ENCODE results near the gene ZCCHC17. TPM values are rescaled to one million over a fixed set of nuclear protein-coding genes. Genes with fewer than 3 reads are reported as not detected.

Gene ZCCHC17
- total RNA-seq, 1 experiment from 2014 or later = 42.0 TPM

DNA sequence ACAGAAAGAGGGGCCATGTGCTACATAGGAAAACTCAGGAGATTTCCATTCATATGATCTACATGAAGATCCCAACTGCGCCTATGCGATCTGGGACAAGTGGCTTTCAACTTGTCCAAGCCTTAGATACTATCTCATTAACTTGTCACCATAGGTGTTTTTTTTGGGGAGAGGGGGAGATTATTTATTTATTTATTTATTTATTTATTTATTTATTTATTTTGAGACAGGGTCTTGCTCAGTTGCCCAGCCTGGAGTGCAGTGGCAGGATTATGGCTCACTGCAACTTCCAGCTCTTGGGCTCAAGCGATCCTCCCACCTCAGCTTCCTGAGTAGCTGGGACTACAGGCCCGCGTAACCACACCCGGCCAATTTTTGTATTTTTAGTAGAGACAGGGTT, 64.8 kb downstream of the ZCCHC17 start:
- no peak overlapping the region for H3K4me3 Mint-ChIP-seq
- POLR2A ChIA-PET = no interaction called here
- no peaks in the 10 kb centered on the region for H3K27me3 Mint-ChIP-seq (ENCODE audit: low read depth)
- peaks cover 17% of the 10 kb centered on the region for H3K4me1 Mint-ChIP-seq
- CTCF ChIA-PET = interaction anchor here (0.6 to 1.5 kb wide), 2 partner anchors 60 to 806 kb away, joined by 3 to 5 read pairs; no protein-coding TSS in a partner anchor
- DNase-seq (ENCODE audit: low spot score) (no peak), ATAC-seq (no peak)
- no peak overlapping the region for H3K27ac Mint-ChIP-seq
- no peaks in the 10 kb centered on the region for H3K9me3 Mint-ChIP-seq
- H3K36me3 Mint-ChIP-seq = peaks cover 29% of the 10 kb centered on the region
- no peak for TF ChIP-seq OVOL2 (CRISPR knock-in tag; IDR thresholded peaks at IDR 0.05; ENCODE audit: borderline replicate concordance)
- no peak for TF ChIP-seq ZNF138 (CRISPR knock-in tag; conservative IDR thresholded peaks at IDR 0.05)
- no peak for TF ChIP-seq GRHL2 (CRISPR knock-in tag; IDR thresholded peaks at IDR 0.05; ENCODE audit: insufficient replicate concordance, severe bottlenecking)
- no peak for TF ChIP-seq KAT7 (CRISPR knock-in tag; IDR thresholded peaks at IDR 0.05; ENCODE audit: borderline replicate concordance)
- TF ChIP-seq, protein P1, sequence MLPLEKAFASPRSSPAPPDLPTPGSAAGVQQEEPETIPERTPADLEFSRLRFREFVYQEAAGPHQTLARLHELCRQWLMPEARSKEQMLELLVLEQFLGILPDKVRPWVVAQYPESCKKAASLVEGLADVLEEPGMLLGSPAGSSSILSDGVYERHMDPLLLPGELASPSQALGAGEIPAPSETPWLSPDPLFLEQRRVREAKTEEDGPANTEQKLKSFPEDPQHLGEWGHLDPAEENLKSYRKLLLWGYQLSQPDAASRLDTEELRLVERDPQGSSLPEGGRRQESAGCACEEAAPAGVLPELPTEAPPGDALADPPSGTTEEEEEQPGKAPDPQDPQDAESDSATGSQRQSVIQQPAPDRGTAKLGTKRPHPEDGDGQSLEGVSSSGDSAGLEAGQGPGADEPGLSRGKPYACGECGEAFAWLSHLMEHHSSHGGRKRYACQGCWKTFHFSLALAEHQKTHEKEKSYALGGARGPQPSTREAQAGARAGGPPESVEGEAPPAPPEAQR (CRISPR knock-in tag; IDR thresholded peaks at IDR 0.05) = no peak
- TF ChIP-seq, protein P2, sequence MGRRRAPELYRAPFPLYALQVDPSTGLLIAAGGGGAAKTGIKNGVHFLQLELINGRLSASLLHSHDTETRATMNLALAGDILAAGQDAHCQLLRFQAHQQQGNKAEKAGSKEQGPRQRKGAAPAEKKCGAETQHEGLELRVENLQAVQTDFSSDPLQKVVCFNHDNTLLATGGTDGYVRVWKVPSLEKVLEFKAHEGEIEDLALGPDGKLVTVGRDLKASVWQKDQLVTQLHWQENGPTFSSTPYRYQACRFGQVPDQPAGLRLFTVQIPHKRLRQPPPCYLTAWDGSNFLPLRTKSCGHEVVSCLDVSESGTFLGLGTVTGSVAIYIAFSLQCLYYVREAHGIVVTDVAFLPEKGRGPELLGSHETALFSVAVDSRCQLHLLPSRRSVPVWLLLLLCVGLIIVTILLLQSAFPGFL (CRISPR knock-in tag; IDR thresholded peaks at IDR 0.05; ENCODE audit: borderline replicate concordance) = no peak
- TF ChIP-seq, protein P3, sequence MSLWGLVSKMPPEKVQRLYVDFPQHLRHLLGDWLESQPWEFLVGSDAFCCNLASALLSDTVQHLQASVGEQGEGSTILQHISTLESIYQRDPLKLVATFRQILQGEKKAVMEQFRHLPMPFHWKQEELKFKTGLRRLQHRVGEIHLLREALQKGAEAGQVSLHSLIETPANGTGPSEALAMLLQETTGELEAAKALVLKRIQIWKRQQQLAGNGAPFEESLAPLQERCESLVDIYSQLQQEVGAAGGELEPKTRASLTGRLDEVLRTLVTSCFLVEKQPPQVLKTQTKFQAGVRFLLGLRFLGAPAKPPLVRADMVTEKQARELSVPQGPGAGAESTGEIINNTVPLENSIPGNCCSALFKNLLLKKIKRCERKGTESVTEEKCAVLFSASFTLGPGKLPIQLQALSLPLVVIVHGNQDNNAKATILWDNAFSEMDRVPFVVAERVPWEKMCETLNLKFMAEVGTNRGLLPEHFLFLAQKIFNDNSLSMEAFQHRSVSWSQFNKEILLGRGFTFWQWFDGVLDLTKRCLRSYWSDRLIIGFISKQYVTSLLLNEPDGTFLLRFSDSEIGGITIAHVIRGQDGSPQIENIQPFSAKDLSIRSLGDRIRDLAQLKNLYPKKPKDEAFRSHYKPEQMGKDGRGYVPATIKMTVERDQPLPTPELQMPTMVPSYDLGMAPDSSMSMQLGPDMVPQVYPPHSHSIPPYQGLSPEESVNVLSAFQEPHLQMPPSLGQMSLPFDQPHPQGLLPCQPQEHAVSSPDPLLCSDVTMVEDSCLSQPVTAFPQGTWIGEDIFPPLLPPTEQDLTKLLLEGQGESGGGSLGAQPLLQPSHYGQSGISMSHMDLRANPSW (CRISPR knock-in tag; conservative IDR thresholded peaks at IDR 0.05; ENCODE audit: low read depth) = no peak
- TF ChIP-seq ZNF232 (CRISPR knock-in tag; IDR thresholded peaks at IDR 0.05) = no peak
- no peak for TF ChIP-seq FOXJ3 (CRISPR knock-in tag; IDR thresholded peaks at IDR 0.05; ENCODE audit: borderline replicate concordance)

DNA sequence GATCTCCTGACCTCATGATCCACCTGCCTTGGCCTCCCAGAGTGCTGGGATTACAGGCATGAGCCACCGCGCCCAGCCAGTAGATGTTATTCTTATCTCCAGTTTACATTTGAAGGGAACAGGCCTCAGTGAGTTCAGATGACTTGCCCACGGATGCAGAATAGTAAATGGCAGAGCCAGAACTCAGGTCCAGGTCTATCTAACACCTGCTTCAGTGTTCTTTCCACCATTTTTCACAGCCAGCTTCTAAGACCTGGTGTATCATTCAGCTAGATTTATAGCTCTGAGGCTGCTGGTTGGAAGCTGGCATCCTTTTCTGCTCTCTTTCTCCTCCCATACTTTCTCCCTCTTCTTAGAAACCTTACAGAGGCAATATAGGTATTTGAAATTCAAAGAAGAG, 65.2 kb downstream of the ZCCHC17 start:
- ATAC-seq = no peak
- ChIA-PET POLR2A (no interaction called here), CTCF (interaction anchor here (1.8 kb wide), 1 partner anchor 60 kb away, joined by 4 read pairs; no protein-coding TSS in a partner anchor)
- Mint-ChIP-seq H3K36me3 (peaks cover 29% of the 10 kb centered on the region), H3K27ac (no peak overlapping the region), H3K9me3 (no peaks in the 10 kb centered on the region), H3K4me3 (no peak overlapping the region), H3K4me1 (peaks cover 21% of the 10 kb centered on the region), H3K27me3 (ENCODE audit: low read depth) (no peaks in the 10 kb centered on the region)
- DNase-seq (ENCODE audit: low spot score) = no peak
- TF ChIP-seq, protein P4, sequence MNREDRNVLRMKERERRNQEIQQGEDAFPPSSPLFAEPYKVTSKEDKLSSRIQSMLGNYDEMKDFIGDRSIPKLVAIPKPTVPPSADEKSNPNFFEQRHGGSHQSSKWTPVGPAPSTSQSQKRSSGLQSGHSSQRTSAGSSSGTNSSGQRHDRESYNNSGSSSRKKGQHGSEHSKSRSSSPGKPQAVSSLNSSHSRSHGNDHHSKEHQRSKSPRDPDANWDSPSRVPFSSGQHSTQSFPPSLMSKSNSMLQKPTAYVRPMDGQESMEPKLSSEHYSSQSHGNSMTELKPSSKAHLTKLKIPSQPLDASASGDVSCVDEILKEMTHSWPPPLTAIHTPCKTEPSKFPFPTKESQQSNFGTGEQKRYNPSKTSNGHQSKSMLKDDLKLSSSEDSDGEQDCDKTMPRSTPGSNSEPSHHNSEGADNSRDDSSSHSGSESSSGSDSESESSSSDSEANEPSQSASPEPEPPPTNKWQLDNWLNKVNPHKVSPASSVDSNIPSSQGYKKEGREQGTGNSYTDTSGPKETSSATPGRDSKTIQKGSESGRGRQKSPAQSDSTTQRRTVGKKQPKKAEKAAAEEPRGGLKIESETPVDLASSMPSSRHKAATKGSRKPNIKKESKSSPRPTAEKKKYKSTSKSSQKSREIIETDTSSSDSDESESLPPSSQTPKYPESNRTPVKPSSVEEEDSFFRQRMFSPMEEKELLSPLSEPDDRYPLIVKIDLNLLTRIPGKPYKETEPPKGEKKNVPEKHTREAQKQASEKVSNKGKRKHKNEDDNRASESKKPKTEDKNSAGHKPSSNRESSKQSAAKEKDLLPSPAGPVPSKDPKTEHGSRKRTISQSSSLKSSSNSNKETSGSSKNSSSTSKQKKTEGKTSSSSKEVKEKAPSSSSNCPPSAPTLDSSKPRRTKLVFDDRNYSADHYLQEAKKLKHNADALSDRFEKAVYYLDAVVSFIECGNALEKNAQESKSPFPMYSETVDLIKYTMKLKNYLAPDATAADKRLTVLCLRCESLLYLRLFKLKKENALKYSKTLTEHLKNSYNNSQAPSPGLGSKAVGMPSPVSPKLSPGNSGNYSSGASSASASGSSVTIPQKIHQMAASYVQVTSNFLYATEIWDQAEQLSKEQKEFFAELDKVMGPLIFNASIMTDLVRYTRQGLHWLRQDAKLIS (CRISPR knock-in tag; IDR thresholded peaks at IDR 0.05; ENCODE audit: borderline replicate concordance) = no peak
- TF ChIP-seq, protein P5, sequence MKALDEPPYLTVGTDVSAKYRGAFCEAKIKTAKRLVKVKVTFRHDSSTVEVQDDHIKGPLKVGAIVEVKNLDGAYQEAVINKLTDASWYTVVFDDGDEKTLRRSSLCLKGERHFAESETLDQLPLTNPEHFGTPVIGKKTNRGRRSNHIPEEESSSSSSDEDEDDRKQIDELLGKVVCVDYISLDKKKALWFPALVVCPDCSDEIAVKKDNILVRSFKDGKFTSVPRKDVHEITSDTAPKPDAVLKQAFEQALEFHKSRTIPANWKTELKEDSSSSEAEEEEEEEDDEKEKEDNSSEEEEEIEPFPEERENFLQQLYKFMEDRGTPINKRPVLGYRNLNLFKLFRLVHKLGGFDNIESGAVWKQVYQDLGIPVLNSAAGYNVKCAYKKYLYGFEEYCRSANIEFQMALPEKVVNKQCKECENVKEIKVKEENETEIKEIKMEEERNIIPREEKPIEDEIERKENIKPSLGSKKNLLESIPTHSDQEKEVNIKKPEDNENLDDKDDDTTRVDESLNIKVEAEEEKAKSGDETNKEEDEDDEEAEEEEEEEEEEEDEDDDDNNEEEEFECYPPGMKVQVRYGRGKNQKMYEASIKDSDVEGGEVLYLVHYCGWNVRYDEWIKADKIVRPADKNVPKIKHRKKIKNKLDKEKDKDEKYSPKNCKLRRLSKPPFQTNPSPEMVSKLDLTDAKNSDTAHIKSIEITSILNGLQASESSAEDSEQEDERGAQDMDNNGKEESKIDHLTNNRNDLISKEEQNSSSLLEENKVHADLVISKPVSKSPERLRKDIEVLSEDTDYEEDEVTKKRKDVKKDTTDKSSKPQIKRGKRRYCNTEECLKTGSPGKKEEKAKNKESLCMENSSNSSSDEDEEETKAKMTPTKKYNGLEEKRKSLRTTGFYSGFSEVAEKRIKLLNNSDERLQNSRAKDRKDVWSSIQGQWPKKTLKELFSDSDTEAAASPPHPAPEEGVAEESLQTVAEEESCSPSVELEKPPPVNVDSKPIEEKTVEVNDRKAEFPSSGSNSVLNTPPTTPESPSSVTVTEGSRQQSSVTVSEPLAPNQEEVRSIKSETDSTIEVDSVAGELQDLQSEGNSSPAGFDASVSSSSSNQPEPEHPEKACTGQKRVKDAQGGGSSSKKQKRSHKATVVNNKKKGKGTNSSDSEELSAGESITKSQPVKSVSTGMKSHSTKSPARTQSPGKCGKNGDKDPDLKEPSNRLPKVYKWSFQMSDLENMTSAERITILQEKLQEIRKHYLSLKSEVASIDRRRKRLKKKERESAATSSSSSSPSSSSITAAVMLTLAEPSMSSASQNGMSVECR (CRISPR knock-in tag; IDR thresholded peaks at IDR 0.05; ENCODE audit: borderline replicate concordance) = no peak
- TF ChIP-seq, protein P6, sequence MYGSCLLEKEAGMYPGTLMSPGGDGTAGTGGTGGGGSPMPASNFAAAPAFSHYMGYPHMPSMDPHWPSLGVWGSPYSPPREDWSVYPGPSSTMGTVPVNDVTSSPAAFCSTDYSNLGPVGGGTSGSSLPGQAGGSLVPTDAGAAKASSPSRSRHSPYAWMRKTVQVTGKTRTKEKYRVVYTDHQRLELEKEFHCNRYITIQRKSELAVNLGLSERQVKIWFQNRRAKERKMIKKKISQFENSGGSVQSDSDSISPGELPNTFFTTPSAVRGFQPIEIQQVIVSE (CRISPR knock-in tag; IDR thresholded peaks at IDR 0.05; ENCODE audit: borderline replicate concordance) = no peak
- TF ChIP-seq SMAD3 (CRISPR knock-in tag; IDR thresholded peaks at IDR 0.05; ENCODE audit: borderline replicate concordance) (no peak), TP53 (CRISPR knock-in tag; IDR thresholded peaks at IDR 0.05) (no peak)

Measured in WTC11 (cell line).